ENCODE measurements around the gene POLR1B.
"Not testable (repeated sequence)": the region's sequence is repeated elsewhere in the genome, so short reads cannot be mapped to it uniquely, and the experiment has no call there.

The POLR1B gene

DNA sequence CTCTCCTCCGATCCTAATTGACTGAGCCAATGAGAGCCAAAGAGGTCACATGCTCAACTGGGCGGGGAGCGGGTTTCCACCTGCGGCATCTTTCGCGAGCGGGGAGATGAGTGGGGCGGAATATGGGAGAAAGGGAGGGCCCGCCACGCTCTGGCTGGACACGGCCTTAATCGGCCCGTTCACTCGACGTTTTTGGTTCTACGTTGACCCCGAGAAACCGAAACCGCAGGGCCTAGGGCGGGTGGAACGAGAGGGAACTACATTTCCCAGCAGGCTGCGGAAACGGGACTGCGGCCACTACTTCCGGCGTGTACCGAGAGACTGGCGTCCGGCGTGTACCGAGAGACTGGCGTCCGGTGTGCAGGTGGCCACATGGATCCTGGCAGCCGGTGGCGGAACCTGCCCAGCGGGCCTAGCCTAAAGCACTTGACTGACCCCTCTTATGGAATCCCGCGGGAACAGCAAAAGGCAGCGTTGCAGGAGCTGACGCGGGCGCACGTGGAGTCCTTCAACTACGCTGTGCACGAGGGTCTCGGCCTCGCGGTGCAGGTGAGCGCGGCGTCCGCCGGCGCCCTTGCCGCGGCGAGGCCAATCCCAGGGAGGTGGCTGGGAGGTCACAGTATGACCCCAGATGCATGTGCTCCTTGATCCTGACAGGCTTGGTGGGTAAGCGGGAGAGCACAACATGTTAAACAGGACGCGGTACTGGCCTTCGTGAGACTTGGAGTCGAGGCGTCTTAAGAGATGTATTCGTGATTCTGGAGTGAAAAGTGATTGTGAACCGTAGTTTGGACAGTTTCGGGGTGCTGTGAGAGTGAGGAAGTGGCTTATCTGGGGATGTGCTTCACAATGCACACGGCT lies at the start of gene POLR1B:
POLR1B (plus strand) TSS at position 343 of the 861 bp plus-strand sequence; CDS start at position 373, 30 bp downstream.
- H3K4me3 ChIP-seq (ENCODE audit: control insufficient read depth, low read depth, low read length): peak within 1 kb of the TSS; percentile 95
- TF ChIP-seq, protein P1, sequence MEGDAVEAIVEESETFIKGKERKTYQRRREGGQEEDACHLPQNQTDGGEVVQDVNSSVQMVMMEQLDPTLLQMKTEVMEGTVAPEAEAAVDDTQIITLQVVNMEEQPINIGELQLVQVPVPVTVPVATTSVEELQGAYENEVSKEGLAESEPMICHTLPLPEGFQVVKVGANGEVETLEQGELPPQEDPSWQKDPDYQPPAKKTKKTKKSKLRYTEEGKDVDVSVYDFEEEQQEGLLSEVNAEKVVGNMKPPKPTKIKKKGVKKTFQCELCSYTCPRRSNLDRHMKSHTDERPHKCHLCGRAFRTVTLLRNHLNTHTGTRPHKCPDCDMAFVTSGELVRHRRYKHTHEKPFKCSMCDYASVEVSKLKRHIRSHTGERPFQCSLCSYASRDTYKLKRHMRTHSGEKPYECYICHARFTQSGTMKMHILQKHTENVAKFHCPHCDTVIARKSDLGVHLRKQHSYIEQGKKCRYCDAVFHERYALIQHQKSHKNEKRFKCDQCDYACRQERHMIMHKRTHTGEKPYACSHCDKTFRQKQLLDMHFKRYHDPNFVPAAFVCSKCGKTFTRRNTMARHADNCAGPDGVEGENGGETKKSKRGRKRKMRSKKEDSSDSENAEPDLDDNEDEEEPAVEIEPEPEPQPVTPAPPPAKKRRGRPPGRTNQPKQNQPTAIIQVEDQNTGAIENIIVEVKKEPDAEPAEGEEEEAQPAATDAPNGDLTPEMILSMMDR (conservative IDR thresholded peaks at IDR 0.05; ENCODE audit: control insufficient read depth, insufficient read depth, low read depth, low read length): no peak
- peak; percentile 77 for DNase-seq (ENCODE audit: low read depth)

DNA sequence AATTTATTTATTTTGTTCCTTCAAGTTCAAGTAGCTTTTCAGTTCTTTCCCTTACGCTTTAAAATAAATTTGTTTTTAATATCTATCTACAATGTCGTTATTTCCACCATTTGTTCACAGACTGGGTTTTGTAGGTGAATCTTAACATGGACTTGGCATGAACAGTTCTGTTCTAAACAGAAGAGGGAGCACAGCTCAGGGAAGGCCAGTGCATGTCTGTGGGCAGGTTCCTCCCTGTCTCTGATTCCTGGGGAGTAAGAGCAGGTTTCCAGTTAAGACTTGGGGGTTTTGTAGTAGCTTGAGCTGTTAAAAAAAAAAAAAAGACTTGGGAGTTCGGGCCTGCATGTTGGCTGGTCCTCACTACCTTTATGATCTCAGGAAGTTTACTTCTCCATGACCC lies 49.2 kb upstream of the POLR1B start:
- TF ChIP-seq, protein P1 (conservative IDR thresholded peaks at IDR 0.05; ENCODE audit: control insufficient read depth, insufficient read depth, low read depth, low read length): no peak
- DNase-seq (ENCODE audit: low read depth): no peak

GRCh38 chr2:112493858-112494648 lies 48.2 kb upstream of the POLR1B start:
- H3K4me3 ChIP-seq (ENCODE audit: control insufficient read depth, low read depth, low read length): no peak overlapping the region
- peak; percentile 75 for DNase-seq (ENCODE audit: low read depth)
- TF ChIP-seq, protein P1 (conservative IDR thresholded peaks at IDR 0.05; ENCODE audit: control insufficient read depth, insufficient read depth, low read depth, low read length): no peak

More for the DNA sequence above, 49.2 kb upstream of the POLR1B start:
- no peak overlapping the region for H3K4me3 ChIP-seq (ENCODE audit: control insufficient read depth, low read depth, low read length)

- DNase-seq (ENCODE audit: low read depth): no peak
- TF ChIP-seq, protein P1 (conservative IDR thresholded peaks at IDR 0.05; ENCODE audit: control insufficient read depth, insufficient read depth, low read depth, low read length): no peak
- no peak overlapping the region for H3K4me3 ChIP-seq (ENCODE audit: control insufficient read depth, low read depth, low read length)
Observed at GRCh38 chr2:112494828-112495227, 47.4 kb upstream of the POLR1B start.

- DNase-seq (ENCODE audit: low read depth): not testable (repeated sequence)
Observed at GRCh38 chr2:112495878-112496277, 46.4 kb upstream of the POLR1B start.

DNA sequence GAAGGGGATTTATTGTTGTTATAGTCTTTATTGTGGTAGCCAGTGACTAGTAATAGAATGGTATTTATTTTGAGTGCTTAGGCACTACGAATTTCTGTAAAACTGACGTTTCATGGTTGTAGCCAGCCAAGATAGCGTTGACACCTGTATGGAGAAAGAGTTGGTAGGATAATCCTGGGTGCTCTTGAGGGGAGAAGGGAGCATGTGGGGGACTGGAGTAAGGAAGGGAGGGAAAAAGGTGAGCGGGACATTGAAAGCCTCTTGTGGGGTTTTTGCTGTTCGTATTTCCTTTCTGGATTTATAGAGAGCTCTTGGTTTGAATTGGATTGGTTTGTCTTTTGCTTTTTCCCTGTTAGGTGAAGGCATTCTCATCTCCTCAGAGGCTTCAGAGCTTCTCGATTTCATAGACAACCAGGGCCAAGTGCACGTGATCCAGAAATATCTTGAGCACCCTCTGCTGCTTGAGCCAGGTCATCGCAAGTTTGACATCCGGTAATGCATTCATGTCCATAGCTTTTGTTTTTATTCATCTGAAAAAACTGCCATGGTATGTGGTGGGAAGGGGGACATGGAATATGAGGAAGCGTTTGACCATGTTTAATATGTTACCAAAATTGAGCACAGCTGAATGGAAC lies 41.3 kb upstream of the POLR1B start:
- not testable (repeated sequence) for H3K4me3 ChIP-seq (ENCODE audit: control insufficient read depth, low read depth, low read length)
- TF ChIP-seq, protein P1 (conservative IDR thresholded peaks at IDR 0.05; ENCODE audit: control insufficient read depth, insufficient read depth, low read depth, low read length): peak; percentile 35
- DNase-seq (ENCODE audit: low read depth): peak; percentile 54

More at GRCh38 chr2:112495878-112496277, 46.4 kb upstream of the POLR1B start:
- H3K4me3 ChIP-seq (ENCODE audit: control insufficient read depth, low read depth, low read length): not testable (repeated sequence)

- DNase-seq (ENCODE audit: low read depth); H3K4me3 ChIP-seq (ENCODE audit: control insufficient read depth, low read depth, low read length): not testable (repeated sequence)
Observed at GRCh38 chr2:112509239-112509998, 32.8 kb upstream of the POLR1B start.
